ENCODE measurements around the gene CDH4. TPM values are rescaled to one million over a fixed set of nuclear protein-coding genes. Genes with fewer than 3 reads are reported as not detected.
A peak's percentile ranks its signal among the peaks of the same experiment; 100 is the strongest.

CDH4 gene
- total and polyA plus RNA-seq, 10 donors, result 0.30 to 20.1 (median 7.7) TPM

DNA sequence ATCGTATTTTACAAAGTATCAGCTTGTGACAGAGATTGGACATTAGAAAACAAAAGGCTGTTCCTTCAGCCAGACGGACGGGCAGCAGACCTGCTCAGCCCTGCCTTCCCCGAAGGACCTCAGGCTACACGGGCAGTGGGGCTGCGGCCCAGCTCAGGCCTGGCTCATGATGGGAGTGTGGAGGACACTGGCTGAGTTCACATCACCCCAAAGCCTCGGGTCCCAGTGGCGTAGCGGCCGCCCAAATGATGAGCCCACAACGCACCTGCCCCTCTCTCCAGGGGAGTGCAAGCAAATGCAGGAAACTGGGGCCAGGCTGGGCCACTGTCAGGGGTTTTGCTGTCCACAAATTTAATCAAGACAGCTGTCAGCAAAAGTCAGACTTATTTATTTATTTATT lies 456.8 kb downstream of the CDH4 start:
- H3K4me3 ChIP-seq, result no peak overlapping the region
- no peak overlapping the region for H3K27ac ChIP-seq
- H3K36me3 ChIP-seq, result no peaks in the 10 kb centered on the region
- intact Hi-C loops (cut with DNase I; ENCODE audit: low total_unique reads), result no loop called here
- no peaks in the 10 kb centered on the region for H3K27me3 ChIP-seq (replicated peaks in 1 of 7)
- DNase-seq, result no peak
- no peak for TF ChIP-seq POLR2A (IDR thresholded peaks at IDR 0.05)
- no peak for TF ChIP-seq POLR2AphosphoS5 (IDR thresholded peaks at IDR 0.05)
- peaks cover 0 to 4% (median 0%) of the 10 kb centered on the region in 6 donors for H3K4me1 ChIP-seq
- 85 to 96% (median 94%) methylated on average over 7 to 11 of the region's 11 CpGs for WGBS, 5 donors
- H3K9me3 ChIP-seq, result peaks cover 0 to 32% (median 0%) of the 10 kb centered on the region in 8 donors

DNA sequence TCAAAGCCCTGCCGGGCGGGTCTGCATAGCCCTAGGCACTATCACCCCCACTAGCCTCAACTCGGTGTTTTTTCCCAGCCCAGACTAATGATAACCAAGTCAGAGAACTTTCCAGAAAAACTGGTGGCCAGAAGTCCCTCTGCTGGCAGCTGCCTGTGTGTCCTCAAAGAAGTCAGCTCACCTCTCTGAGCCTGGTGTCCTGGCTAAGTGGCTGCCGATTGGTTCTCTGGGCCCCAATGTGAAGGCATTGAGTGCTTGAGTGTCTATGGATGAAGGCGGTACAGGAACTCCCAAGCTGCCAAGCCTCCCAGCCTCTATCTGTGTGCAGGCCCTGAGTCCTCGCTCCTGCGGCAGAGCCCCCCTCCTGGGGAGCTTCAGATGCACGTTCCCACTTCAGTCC lies 458.0 kb downstream of the CDH4 start:
- Histone ChIP-seq H3K36me3 (no peaks in the 10 kb centered on the region), H3K27ac (no peak overlapping the region), H3K27me3 (replicated peaks in 1 of 7) (no peaks in the 10 kb centered on the region), H3K4me1 (peaks cover 0 to 4% (median 0%) of the 10 kb centered on the region in 6 donors), H3K9me3 (peaks cover 0 to 32% (median 0%) of the 10 kb centered on the region in 8 donors), H3K4me3 (no peak overlapping the region)
- WGBS, 5 donors, result 83 to 88% (median 86%) methylated on average over 5 to 8 of the region's 8 CpGs
- intact Hi-C loops (cut with DNase I; ENCODE audit: low total_unique reads), result no loop called here
- TF ChIP-seq POLR2AphosphoS5 (IDR thresholded peaks at IDR 0.05) (no peak), POLR2A (IDR thresholded peaks at IDR 0.05) (no peak)
- TF ChIP-seq, protein P1, sequence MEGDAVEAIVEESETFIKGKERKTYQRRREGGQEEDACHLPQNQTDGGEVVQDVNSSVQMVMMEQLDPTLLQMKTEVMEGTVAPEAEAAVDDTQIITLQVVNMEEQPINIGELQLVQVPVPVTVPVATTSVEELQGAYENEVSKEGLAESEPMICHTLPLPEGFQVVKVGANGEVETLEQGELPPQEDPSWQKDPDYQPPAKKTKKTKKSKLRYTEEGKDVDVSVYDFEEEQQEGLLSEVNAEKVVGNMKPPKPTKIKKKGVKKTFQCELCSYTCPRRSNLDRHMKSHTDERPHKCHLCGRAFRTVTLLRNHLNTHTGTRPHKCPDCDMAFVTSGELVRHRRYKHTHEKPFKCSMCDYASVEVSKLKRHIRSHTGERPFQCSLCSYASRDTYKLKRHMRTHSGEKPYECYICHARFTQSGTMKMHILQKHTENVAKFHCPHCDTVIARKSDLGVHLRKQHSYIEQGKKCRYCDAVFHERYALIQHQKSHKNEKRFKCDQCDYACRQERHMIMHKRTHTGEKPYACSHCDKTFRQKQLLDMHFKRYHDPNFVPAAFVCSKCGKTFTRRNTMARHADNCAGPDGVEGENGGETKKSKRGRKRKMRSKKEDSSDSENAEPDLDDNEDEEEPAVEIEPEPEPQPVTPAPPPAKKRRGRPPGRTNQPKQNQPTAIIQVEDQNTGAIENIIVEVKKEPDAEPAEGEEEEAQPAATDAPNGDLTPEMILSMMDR (IDR thresholded peaks at IDR 0.05 in 8 of 11, conservative IDR thresholded peaks at IDR 0.05 in 3 of 11), result no peak
- no peak for DNase-seq

DNA sequence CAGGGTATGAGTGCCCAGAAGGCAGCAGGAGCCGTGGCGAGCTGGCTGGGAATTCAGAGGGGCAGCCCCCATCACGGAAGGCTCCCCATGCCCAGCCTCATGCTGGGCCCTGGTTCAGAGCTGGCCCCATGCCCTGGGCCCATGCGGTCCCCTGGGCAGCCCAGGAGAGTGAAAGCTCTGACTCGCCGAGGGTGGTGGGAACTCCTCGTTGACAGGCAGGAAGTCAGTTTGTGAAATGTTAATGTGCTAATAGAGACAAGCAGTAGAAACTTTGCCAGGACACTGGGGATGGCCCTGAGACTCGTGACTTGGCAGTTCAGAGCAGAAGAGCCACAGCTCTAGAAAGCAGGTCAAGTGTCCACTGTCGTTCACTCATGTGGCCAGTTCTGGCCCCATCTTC lies 460.6 kb downstream of the CDH4 start:
- Histone ChIP-seq H3K36me3 (no peaks in the 10 kb centered on the region), H3K9me3 (peaks cover 0 to 39% (median 16%) of the 10 kb centered on the region in 8 donors), H3K27ac (peak overlapping the region in 1 of 8 donors; percentile 37), H3K27me3 (replicated peaks in 1 of 7) (no peaks in the 10 kb centered on the region), H3K4me1 (peaks cover 0 to 4% (median 0%) of the 10 kb centered on the region in 6 donors), H3K4me3 (no peak overlapping the region)
- TF ChIP-seq POLR2AphosphoS5 (IDR thresholded peaks at IDR 0.05), result no peak
- TF ChIP-seq POLR2A (IDR thresholded peaks at IDR 0.05), result no peak
- TF ChIP-seq, protein P1 (IDR thresholded peaks at IDR 0.05 in 8 of 11, conservative IDR thresholded peaks at IDR 0.05 in 3 of 11), result no peak
- intact Hi-C loops (cut with DNase I; ENCODE audit: low total_unique reads), result no loop called here
- no peak for DNase-seq
- WGBS, 5 donors, result 34 to 47% (median 46%) methylated on average over 4 to 9 of the region's 9 CpGs

DNA sequence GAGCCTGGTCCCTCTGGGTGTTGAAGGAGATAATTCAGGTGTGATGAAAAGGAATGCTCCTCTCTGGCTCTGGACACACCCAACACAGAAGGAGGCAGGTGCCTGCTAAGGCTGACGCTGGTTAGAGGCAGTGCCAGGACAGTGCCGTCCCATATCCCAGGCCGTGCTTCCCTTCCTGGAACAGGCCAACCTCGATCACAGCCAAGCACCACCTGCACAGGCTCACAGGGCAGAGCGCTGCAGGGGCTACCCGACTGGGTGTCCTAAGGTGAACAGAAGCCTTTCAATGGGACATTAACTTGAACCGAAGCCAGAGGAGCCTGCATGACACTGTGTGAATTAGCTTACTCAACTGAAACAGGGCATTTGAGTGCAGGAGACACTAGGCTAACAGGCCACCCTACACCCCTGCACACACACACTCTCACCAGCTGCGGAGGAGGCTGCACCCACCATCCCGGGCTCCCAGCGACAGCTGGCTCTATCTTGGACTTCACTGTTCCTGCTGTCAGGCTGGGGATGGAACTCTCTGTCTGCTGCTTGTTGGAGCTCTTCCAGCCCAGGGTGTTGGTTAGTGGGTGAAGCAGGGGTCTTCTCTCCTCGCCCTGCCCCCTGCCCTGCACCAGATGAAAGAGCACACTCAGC lies 466.4 kb downstream of the CDH4 start:
- TF ChIP-seq, protein P1 (IDR thresholded peaks at IDR 0.05 in 8 of 11, conservative IDR thresholded peaks at IDR 0.05 in 3 of 11), result no peak
- TF ChIP-seq POLR2AphosphoS5 (IDR thresholded peaks at IDR 0.05) (no peak), POLR2A (IDR thresholded peaks at IDR 0.05) (no peak)
- 78 to 91% (median 84%) methylated on average over 4 to 11 of the region's 11 CpGs for WGBS, 5 donors

More for the DNA sequence above, 466.4 kb downstream of the CDH4 start:
- Histone ChIP-seq H3K4me1 (peaks cover 0 to 15% (median 5%) of the 10 kb centered on the region in 6 donors), H3K9me3 (peaks cover 0 to 23% (median 16%) of the 10 kb centered on the region in 8 donors), H3K27me3 (replicated peaks in 1 of 7) (peaks cover 0 to 4% (median 0%) of the 10 kb centered on the region in 7 donors), H3K27ac (peak overlapping the region in 1 of 8 donors; percentile 67), H3K36me3 (no peaks in the 10 kb centered on the region), H3K4me3 (peak overlapping the region in 3 of 8 donors; percentile 29 to 63 (median 30))
- no peak for DNase-seq
- intact Hi-C loops (cut with DNase I; ENCODE audit: low total_unique reads), result no loop called here
